ENCODE measurements around the gene KCNK3. TPM values are rescaled to one million over a fixed set of nuclear protein-coding genes. Genes with fewer than 3 reads are reported as not detected.
A peak's percentile ranks its signal among the peaks of the same experiment; 100 is the strongest.

The KCNK3 gene
- total and polyA plus RNA-seq, 2 of the 13 experiments (the other 11 are each of a cell fraction or from before 2014, with no cell fraction given), result not detected

DNA sequence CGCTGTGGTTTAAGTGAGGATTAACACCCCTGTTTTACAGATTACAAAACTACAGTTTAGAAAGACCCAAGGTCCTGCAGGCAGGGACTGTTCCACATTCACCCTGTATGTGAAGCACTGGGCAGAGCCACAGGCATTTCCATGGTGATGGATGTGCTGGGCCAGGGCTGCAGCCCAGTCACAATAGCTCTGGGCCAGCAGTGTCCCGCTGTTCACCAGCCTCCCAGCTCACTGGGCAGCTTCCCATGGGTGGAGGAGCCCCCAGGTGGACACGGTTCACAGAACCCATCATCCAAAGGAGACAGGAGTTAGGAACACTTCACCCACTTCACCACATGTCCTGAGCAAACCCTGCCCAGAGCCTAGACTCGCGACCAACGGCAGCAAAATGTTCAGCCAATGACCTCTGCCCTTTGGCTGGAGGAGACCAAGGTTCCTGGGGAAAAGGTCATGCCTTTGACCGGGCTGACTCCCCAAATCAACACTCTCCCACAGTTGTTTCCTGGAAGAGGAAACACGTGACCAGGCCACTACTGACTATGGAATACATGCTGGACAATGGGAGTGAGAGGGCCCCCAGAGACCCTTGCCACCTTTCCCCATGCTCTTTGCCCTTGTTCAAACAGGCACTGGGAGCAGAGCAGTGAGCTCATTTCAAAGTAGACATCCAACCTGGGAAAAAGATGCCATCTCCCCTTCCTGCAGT lies 43.5 kb downstream of the KCNK3 start (continued):
- TF ChIP-seq, protein P1, sequence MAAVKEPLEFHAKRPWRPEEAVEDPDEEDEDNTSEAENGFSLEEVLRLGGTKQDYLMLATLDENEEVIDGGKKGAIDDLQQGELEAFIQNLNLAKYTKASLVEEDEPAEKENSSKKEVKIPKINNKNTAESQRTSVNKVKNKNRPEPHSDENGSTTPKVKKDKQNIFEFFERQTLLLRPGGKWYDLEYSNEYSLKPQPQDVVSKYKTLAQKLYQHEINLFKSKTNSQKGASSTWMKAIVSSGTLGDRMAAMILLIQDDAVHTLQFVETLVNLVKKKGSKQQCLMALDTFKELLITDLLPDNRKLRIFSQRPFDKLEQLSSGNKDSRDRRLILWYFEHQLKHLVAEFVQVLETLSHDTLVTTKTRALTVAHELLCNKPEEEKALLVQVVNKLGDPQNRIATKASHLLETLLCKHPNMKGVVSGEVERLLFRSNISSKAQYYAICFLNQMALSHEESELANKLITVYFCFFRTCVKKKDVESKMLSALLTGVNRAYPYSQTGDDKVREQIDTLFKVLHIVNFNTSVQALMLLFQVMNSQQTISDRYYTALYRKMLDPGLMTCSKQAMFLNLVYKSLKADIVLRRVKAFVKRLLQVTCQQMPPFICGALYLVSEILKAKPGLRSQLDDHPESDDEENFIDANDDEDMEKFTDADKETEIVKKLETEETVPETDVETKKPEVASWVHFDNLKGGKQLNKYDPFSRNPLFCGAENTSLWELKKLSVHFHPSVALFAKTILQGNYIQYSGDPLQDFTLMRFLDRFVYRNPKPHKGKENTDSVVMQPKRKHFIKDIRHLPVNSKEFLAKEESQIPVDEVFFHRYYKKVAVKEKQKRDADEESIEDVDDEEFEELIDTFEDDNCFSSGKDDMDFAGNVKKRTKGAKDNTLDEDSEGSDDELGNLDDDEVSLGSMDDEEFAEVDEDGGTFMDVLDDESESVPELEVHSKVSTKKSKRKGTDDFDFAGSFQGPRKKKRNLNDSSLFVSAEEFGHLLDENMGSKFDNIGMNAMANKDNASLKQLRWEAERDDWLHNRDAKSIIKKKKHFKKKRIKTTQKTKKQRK (IDR thresholded peaks at IDR 0.05; ENCODE audit: low read length), result no peak
- TF ChIP-seq, protein P2, sequence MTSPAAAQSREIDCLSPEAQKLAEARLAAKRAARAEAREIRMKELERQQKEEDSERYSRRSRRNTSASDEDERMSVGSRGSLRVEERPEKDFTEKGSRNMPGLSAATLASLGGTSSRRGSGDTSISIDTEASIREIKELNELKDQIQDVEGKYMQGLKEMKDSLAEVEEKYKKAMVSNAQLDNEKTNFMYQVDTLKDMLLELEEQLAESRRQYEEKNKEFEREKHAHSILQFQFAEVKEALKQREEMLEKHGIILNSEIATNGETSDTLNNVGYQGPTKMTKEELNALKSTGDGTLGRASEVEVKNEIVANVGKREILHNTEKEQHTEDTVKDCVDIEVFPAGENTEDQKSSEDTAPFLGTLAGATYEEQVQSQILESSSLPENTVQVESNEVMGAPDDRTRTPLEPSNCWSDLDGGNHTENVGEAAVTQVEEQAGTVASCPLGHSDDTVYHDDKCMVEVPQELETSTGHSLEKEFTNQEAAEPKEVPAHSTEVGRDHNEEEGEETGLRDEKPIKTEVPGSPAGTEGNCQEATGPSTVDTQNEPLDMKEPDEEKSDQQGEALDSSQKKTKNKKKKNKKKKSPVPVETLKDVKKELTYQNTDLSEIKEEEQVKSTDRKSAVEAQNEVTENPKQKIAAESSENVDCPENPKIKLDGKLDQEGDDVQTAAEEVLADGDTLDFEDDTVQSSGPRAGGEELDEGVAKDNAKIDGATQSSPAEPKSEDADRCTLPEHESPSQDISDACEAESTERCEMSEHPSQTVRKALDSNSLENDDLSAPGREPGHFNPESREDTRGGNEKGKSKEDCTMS (CRISPR knock-in tag; conservative IDR thresholded peaks at IDR 0.05), result no peak
- TF ChIP-seq ERF (CRISPR knock-in tag; IDR thresholded peaks at IDR 0.05) (no peak), SOX6 (IDR thresholded peaks at IDR 0.05) (no peak), SOX6 (CRISPR knock-in tag; IDR thresholded peaks at IDR 0.05) (peak; percentile 97), MAFK (conservative IDR thresholded peaks at IDR 0.05 in 1 of 2, IDR thresholded peaks at IDR 0.05 in 1 of 2; ENCODE audit: low read length in 2 of 2) (no peak), ZNF773 (CRISPR knock-in tag; IDR thresholded peaks at IDR 0.05; ENCODE audit: borderline replicate concordance) (no peak), MYNN (CRISPR knock-in tag; IDR thresholded peaks at IDR 0.05; ENCODE audit: low read depth) (no peak), BCL6 (CRISPR knock-in tag; IDR thresholded peaks at IDR 0.05) (peak; percentile 90), LCORL (IDR thresholded peaks at IDR 0.05) (no peak; the same call in 1 of the 2 replicates), LCORL (CRISPR knock-in tag; IDR thresholded peaks at IDR 0.05) (peak; percentile 81), HIVEP1 (CRISPR knock-in tag; IDR thresholded peaks at IDR 0.05) (no peak), ZNF713 (CRISPR knock-in tag; IDR thresholded peaks at IDR 0.05) (no peak), AGO1 (IDR thresholded peaks at IDR 0.05; ENCODE audit: low read depth, low read length, poor library complexity, severe bottlenecking) (no peak), NFIB (CRISPR knock-in tag; IDR thresholded peaks at IDR 0.05; ENCODE audit: borderline replicate concordance) (no peak), NFE2L1 (CRISPR knock-in tag; IDR thresholded peaks at IDR 0.05; ENCODE audit: borderline replicate concordance) (no peak)
- TF ChIP-seq, protein P3, sequence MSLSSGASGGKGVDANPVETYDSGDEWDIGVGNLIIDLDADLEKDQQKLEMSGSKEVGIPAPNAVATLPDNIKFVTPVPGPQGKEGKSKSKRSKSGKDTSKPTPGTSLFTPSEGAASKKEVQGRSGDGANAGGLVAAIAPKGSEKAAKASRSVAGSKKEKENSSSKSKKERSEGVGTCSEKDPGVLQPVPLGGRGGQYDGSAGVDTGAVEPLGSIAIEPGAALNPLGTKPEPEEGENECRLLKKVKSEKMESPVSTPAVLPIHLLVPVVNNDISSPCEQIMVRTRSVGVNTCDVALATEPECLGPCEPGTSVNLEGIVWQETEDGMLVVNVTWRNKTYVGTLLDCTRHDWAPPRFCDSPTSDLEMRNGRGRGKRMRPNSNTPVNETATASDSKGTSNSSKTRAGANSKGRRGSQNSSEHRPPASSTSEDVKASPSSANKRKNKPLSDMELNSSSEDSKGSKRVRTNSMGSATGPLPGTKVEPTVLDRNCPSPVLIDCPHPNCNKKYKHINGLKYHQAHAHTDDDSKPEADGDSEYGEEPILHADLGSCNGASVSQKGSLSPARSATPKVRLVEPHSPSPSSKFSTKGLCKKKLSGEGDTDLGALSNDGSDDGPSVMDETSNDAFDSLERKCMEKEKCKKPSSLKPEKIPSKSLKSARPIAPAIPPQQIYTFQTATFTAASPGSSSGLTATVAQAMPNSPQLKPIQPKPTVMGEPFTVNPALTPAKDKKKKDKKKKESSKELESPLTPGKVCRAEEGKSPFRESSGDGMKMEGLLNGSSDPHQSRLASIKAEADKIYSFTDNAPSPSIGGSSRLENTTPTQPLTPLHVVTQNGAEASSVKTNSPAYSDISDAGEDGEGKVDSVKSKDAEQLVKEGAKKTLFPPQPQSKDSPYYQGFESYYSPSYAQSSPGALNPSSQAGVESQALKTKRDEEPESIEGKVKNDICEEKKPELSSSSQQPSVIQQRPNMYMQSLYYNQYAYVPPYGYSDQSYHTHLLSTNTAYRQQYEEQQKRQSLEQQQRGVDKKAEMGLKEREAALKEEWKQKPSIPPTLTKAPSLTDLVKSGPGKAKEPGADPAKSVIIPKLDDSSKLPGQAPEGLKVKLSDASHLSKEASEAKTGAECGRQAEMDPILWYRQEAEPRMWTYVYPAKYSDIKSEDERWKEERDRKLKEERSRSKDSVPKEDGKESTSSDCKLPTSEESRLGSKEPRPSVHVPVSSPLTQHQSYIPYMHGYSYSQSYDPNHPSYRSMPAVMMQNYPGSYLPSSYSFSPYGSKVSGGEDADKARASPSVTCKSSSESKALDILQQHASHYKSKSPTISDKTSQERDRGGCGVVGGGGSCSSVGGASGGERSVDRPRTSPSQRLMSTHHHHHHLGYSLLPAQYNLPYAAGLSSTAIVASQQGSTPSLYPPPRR (CRISPR knock-in tag; IDR thresholded peaks at IDR 0.05; ENCODE audit: borderline replicate concordance), result peak; percentile 64; the same call in 1 of the 2 replicates
- TF ChIP-seq, protein P4, sequence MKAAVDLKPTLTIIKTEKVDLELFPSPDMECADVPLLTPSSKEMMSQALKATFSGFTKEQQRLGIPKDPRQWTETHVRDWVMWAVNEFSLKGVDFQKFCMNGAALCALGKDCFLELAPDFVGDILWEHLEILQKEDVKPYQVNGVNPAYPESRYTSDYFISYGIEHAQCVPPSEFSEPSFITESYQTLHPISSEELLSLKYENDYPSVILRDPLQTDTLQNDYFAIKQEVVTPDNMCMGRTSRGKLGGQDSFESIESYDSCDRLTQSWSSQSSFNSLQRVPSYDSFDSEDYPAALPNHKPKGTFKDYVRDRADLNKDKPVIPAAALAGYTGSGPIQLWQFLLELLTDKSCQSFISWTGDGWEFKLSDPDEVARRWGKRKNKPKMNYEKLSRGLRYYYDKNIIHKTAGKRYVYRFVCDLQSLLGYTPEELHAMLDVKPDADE (CRISPR knock-in tag; IDR thresholded peaks at IDR 0.05), result no peak

Data from HepG2 (cell line).